CD4-positive, CD25-positive, alpha-beta regulatory T cell (primary cell): ENCODE results near the gene SLC30A7. TPM values are rescaled to one million over a fixed set of nuclear protein-coding genes. Genes with fewer than 3 reads are reported as not detected.
A peak's percentile ranks its signal among the peaks of the same experiment; 100 is the strongest.

ENCODE experiments used
- ATAC-seq, 2 donors: fragments of 150-1000 bp; cut with Tn5 transposase; one replicate each; pipeline ENCODE4 v1.10.0; 2021; ENCODE audit warnings: low read depth in 2 of 2, moderate number of reproducible peaks in 2 of 2, moderate library complexity in 1 of 2
- DNase-seq, 3 donors: peaks; one replicate each; pipeline versions ENCODE4 v3.0.0 to v3.0.0-alpha.2; 2012 to 2022; ENCODE audit warnings: mixed read lengths in 1 of 3
- H3K27ac ChIP-seq: one replicate; pipeline ENCODE4 v1.7.0; 2013; ENCODE audit warnings: mild to moderate bottlenecking, low read length; ENCODE audit not compliant: insufficient read depth, poor library complexity, severe bottlenecking
- H3K27me3 ChIP-seq: one replicate; pipeline ENCODE4 v1.7.0; 2013; ENCODE audit warnings: low read length; ENCODE audit not compliant: control insufficient read depth, insufficient read depth
- H3K36me3 ChIP-seq: one replicate; pipeline ENCODE4 v1.7.0; 2013; ENCODE audit warnings: mild to moderate bottlenecking, low read length, moderate library complexity; ENCODE audit not compliant: control insufficient read depth, insufficient read depth
- H3K4me1 ChIP-seq: 2 replicates; pipeline ENCODE4 v1.7.0; 2013; ENCODE audit warnings: mild to moderate bottlenecking, low read length; ENCODE audit not compliant: insufficient read depth, control insufficient read depth, poor library complexity, severe bottlenecking
- H3K4me3 ChIP-seq: one replicate; pipeline ENCODE4 v1.7.0; 2013; ENCODE audit warnings: low read depth, mild to moderate bottlenecking, low read length, moderate library complexity
- H3K9me3 ChIP-seq, 2 experiments: 1 replicate in 1 of 2; 2 replicates in 1 of 2; pipeline ENCODE4 v1.7.0; 2013; ENCODE audit warnings: low read length in 2 of 2, mild to moderate bottlenecking in 1 of 2, moderate library complexity in 1 of 2; ENCODE audit not compliant: control insufficient read depth in 2 of 2
- H3K27ac Mint-ChIP-seq, 3 donors: one replicate each; pipeline ENCODE4 v1.8.0; 2020 to 2022; ENCODE audit warnings: mild to moderate bottlenecking in 3 of 3, mixed read lengths in 3 of 3, moderate library complexity in 2 of 3
- H3K27me3 Mint-ChIP-seq: one replicate; pipeline ENCODE4 v1.8.0; 2022; ENCODE audit warnings: mild to moderate bottlenecking, mixed read lengths
- H3K36me3 Mint-ChIP-seq: one replicate; pipeline ENCODE4 v1.8.0; 2020; ENCODE audit warnings: mixed read lengths
- H3K4me1 Mint-ChIP-seq, 4 donors: one replicate each; pipeline ENCODE4 v1.8.0; 2020 to 2022; ENCODE audit warnings: mixed read lengths in 4 of 4, mild to moderate bottlenecking in 1 of 4
- H3K4me3 Mint-ChIP-seq, 4 donors: one replicate each; pipeline ENCODE4 v1.8.0; 2020 to 2022; ENCODE audit warnings: mild to moderate bottlenecking in 4 of 4, mixed read lengths in 4 of 4, moderate library complexity in 3 of 4
- H3K9me3 Mint-ChIP-seq, 7 donors: one replicate each; pipeline ENCODE4 v1.8.0; 2020 to 2022; ENCODE audit warnings: mixed read lengths in 7 of 7, mild to moderate bottlenecking in 3 of 7, moderate library complexity in 2 of 7
- polyA plus RNA-seq, 4 donors: library from polyadenylated mRNA; unstranded; fragments of 300-500 nt; fragmentation: Illumina TruSeq; gene quantifications; one replicate each; pipeline ENCODE4 v1.2.3, GENCODE V29; 2021
- total RNA-seq: library from RNA; stranded (reverse); gene quantifications from one replicate; pipeline ENCODE4 v1.2.3, GENCODE V29; 2022

SLC30A7 gene
- total and polyA plus RNA-seq, 5 donors from 2014 or later = 12.8 to 29.1 (median 14.5) TPM

GRCh38 chr1:100862591-100862990 lies 33.3 kb upstream of the SLC30A7 start:
- H3K4me1 ChIP-seq = no peaks in the 10 kb centered on the region
- Mint-ChIP-seq H3K36me3 (no peaks in the 10 kb centered on the region), H3K4me3 (no peak overlapping the region), H3K4me1 (no peaks in the 10 kb centered on the region), H3K27ac (no peak overlapping the region), H3K27me3 (peaks cover 24% of the 10 kb centered on the region), H3K9me3 (peaks cover 0 to 1% (median 0%) of the 10 kb centered on the region in 7 donors)
- no peaks in the 10 kb centered on the region for H3K36me3 ChIP-seq
- no peaks in the 10 kb centered on the region for H3K9me3 ChIP-seq
- DNase-seq (no peak), ATAC-seq (no peak)
- H3K27ac ChIP-seq = no peak overlapping the region
- peaks cover 20% of the 10 kb centered on the region for H3K27me3 ChIP-seq
- no peak overlapping the region for H3K4me3 ChIP-seq

GRCh38 chr1:100866041-100866900 lies 29.6 kb upstream of the SLC30A7 start:
- Mint-ChIP-seq H3K4me3 (no peak overlapping the region), H3K9me3 (no peaks in the 10 kb centered on the region)

GRCh38 chr1:100866901-100867206 lies 29.0 kb upstream of the SLC30A7 start:
- no peak for DNase-seq
- Histone ChIP-seq H3K27ac (no peak overlapping the region), H3K36me3 (no peaks in the 10 kb centered on the region), H3K27me3 (peaks cover 3% of the 10 kb centered on the region), H3K4me1 (no peaks in the 10 kb centered on the region), H3K9me3 (no peaks in the 10 kb centered on the region), H3K4me3 (no peak overlapping the region)
- no peaks in the 10 kb centered on the region for H3K27me3 Mint-ChIP-seq
- no peaks in the 10 kb centered on the region for H3K9me3 Mint-ChIP-seq
- no peak overlapping the region for H3K4me3 Mint-ChIP-seq
- H3K4me1 Mint-ChIP-seq = no peaks in the 10 kb centered on the region
- no peaks in the 10 kb centered on the region for H3K36me3 Mint-ChIP-seq
- H3K27ac Mint-ChIP-seq = no peak overlapping the region
- ATAC-seq = no peak

More at GRCh38 chr1:100866041-100866900, 29.6 kb upstream of the SLC30A7 start:
- Histone ChIP-seq H3K4me1 (no peaks in the 10 kb centered on the region), H3K4me3 (no peak overlapping the region), H3K36me3 (no peaks in the 10 kb centered on the region), H3K9me3 (no peaks in the 10 kb centered on the region), H3K27me3 (peaks cover 7% of the 10 kb centered on the region), H3K27ac (no peak overlapping the region)
- no peaks in the 10 kb centered on the region for H3K27me3 Mint-ChIP-seq
- DNase-seq (peak in 2 of 3 donors; percentile 12 to 35), ATAC-seq (peak in 1 of 2 donors; percentile 56)
- no peaks in the 10 kb centered on the region for H3K4me1 Mint-ChIP-seq
- H3K27ac Mint-ChIP-seq = no peak overlapping the region
- no peaks in the 10 kb centered on the region for H3K36me3 Mint-ChIP-seq

GRCh38 chr1:100868364-100868995 lies 27.4 kb upstream of the SLC30A7 start:
- Histone ChIP-seq H3K36me3 (no peaks in the 10 kb centered on the region), H3K4me1 (no peaks in the 10 kb centered on the region), H3K27ac (no peak overlapping the region), H3K4me3 (no peak overlapping the region), H3K27me3 (no peaks in the 10 kb centered on the region), H3K9me3 (no peaks in the 10 kb centered on the region)
- Mint-ChIP-seq H3K27me3 (peaks cover 4% of the 10 kb centered on the region), H3K9me3 (no peaks in the 10 kb centered on the region), H3K36me3 (no peaks in the 10 kb centered on the region), H3K4me3 (no peak overlapping the region), H3K4me1 (no peaks in the 10 kb centered on the region), H3K27ac (no peak overlapping the region)
- no peak for ATAC-seq
- DNase-seq = peak in 2 of 3 donors; percentile 55 to 60

GRCh38 chr1:100869996-100870395 lies 25.9 kb upstream of the SLC30A7 start:
- Histone ChIP-seq H3K9me3 (no peaks in the 10 kb centered on the region), H3K27ac (no peak overlapping the region), H3K36me3 (no peaks in the 10 kb centered on the region), H3K27me3 (no peaks in the 10 kb centered on the region), H3K4me3 (no peak overlapping the region), H3K4me1 (no peaks in the 10 kb centered on the region)
- peaks cover 0 to under 1% (median 0%) of the 10 kb centered on the region in 7 donors for H3K9me3 Mint-ChIP-seq
- no peak for DNase-seq
- no peaks in the 10 kb centered on the region for H3K36me3 Mint-ChIP-seq
- peaks cover 4% of the 10 kb centered on the region for H3K27me3 Mint-ChIP-seq
- ATAC-seq = no peak
- H3K27ac Mint-ChIP-seq = no peak overlapping the region
- H3K4me1 Mint-ChIP-seq = no peaks in the 10 kb centered on the region
- no peak overlapping the region for H3K4me3 Mint-ChIP-seq

- Mint-ChIP-seq H3K27me3 (peaks cover 9% of the 10 kb centered on the region), H3K27ac (no peak overlapping the region), H3K9me3 (peaks cover 0 to 1% (median 0%) of the 10 kb centered on the region in 7 donors), H3K36me3 (no peaks in the 10 kb centered on the region), H3K4me3 (no peak overlapping the region), H3K4me1 (no peaks in the 10 kb centered on the region)
- no peaks in the 10 kb centered on the region for H3K4me1 ChIP-seq
- no peaks in the 10 kb centered on the region for H3K36me3 ChIP-seq
- H3K4me3 ChIP-seq = no peak overlapping the region
- no peak overlapping the region for H3K27ac ChIP-seq
- DNase-seq (no peak), ATAC-seq (no peak)
- no peaks in the 10 kb centered on the region for H3K9me3 ChIP-seq
- H3K27me3 ChIP-seq = no peaks in the 10 kb centered on the region
Measured at GRCh38 chr1:100874433-100874832, 21.5 kb upstream of the SLC30A7 start.

GRCh38 chr1:100875228-100875627 lies 20.7 kb upstream of the SLC30A7 start:
- Mint-ChIP-seq H3K4me1 (no peaks in the 10 kb centered on the region), H3K36me3 (no peaks in the 10 kb centered on the region), H3K9me3 (peaks cover 0 to 1% (median 0%) of the 10 kb centered on the region in 7 donors), H3K27me3 (peaks cover 9% of the 10 kb centered on the region), H3K4me3 (no peak overlapping the region), H3K27ac (peak overlapping the region in 1 of 3 donors; percentile 65)
- no peak overlapping the region for H3K27ac ChIP-seq
- no peaks in the 10 kb centered on the region for H3K4me1 ChIP-seq
- ATAC-seq (no peak), DNase-seq (no peak)
- H3K36me3 ChIP-seq = no peaks in the 10 kb centered on the region
- H3K4me3 ChIP-seq = no peak overlapping the region
- no peaks in the 10 kb centered on the region for H3K27me3 ChIP-seq
- no peaks in the 10 kb centered on the region for H3K9me3 ChIP-seq
